Duodenal mucosa (tissue), 2 donors: ENCODE data around the gene CALML5.

ENCODE experiments used
- H3K27ac ChIP-seq: one replicate; pipeline ENCODE4 v1.7.0; 2013; ENCODE audit warnings: low read depth, low read length
- H3K27me3 ChIP-seq, 2 donors: one replicate each; pipeline ENCODE4 v1.7.0; 2013; ENCODE audit warnings: low read length in 2 of 2, control low read depth in 1 of 2; ENCODE audit not compliant: insufficient read depth in 2 of 2, control insufficient read depth in 1 of 2
- H3K36me3 ChIP-seq, 2 donors: one replicate each; pipeline ENCODE4 v1.7.0; 2013; ENCODE audit warnings: low read length in 2 of 2, control low read depth in 1 of 2; ENCODE audit not compliant: insufficient read depth in 2 of 2, control insufficient read depth in 1 of 2
- H3K4me1 ChIP-seq, 2 donors: one replicate each; pipeline ENCODE4 v1.7.0; 2013; ENCODE audit warnings: low read length in 2 of 2, control low read depth in 1 of 2; ENCODE audit not compliant: insufficient read depth in 2 of 2, control insufficient read depth in 1 of 2
- H3K4me3 ChIP-seq, 2 donors: one replicate each; pipeline ENCODE4 v1.7.0; 2013; ENCODE audit warnings: low read length in 2 of 2, low read depth in 1 of 2
- H3K9ac ChIP-seq, 2 donors: one replicate each; pipeline ENCODE4 v1.7.0; 2013; ENCODE audit warnings: low read length in 2 of 2, low read depth in 1 of 2
- H3K9me3 ChIP-seq, 2 donors: one replicate each; pipeline ENCODE4 v1.7.0; 2013; ENCODE audit warnings: low read length in 2 of 2, control low read depth in 1 of 2; ENCODE audit not compliant: control insufficient read depth in 1 of 2

The CALML5 gene

DNA sequence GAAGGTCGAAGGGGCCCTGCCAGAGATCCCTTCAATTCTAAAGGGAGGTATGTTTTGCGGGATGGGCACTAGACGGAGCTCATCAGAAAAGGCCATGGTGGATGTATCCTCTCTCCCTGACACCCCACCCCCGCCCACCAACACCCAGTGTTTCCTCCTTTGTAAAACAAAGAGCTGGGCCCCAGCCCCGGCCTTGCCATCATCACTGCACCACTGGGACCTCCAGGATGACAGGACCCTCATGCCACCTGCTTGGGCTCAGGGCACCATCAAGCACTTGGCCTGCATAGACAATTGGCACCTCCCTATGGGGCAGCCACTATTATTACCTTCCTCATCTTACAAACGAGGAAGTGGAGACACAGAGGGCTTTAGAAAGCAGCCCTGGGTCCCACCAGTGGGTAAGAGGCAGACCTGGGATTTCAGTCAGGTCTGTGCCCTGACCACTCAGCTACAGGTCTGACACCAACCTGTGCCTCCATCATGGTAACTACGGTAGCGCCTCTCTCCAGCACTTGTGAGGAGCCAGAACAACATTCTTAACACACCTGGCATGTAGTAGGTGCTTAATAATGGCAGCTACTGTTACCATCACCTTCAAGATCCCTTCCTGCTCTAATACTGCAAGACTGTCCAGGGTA is 27.4 kb upstream of the CALML5 start:
- Histone ChIP-seq H3K4me1 (peaks cover 0 to 7% of the 10 kb centered on the region in 2 donors), H3K9me3 (no peaks in the 10 kb centered on the region), H3K36me3 (no peaks in the 10 kb centered on the region), H3K9ac (no peak overlapping the region), H3K4me3 (no peak overlapping the region), H3K27ac (no peak overlapping the region), H3K27me3 (no peaks in the 10 kb centered on the region)

DNA sequence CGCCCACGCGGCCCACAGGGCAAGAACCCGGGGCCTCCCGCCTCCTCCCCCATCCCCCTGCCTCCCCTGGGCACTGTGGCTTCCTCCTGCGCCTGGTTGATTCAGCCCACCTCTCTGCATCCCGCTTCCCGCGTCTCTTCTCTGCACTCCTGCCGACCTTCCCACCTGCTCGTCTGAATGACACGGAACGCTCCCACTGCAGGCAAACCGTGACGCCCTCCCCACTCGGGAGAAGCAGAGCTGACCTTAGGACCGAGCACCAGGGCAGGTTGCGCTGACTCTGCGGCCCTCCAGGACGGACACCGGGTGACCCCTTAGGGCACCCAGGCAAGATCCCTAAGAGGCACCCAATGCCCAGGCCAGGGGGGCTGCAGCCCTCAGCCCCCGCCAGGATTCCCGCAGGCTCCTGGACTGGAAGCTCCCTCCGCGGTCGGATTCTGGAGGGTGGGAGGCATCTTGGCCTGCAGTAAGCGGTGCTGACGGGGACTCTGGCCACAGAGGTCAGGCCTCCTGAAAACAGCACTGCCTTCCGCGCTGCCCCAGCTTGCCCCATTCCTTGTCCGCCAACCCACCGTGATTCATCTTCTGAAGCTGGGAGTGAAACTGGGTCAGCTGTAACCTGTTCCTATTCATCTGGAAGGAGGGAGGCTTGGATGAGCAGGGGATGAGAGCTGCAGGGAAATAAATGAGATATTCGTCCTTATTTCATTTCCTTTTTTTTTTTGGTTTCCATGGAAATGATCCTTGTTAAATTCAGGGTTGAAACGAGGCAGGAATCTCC is 26.4 kb upstream of the CALML5 start:
- H3K4me3 ChIP-seq = no peak overlapping the region
- no peak overlapping the region for H3K27ac ChIP-seq
- H3K27me3 ChIP-seq = no peaks in the 10 kb centered on the region
- H3K4me1 ChIP-seq = peaks cover 0 to 7% of the 10 kb centered on the region in 2 donors
- no peaks in the 10 kb centered on the region for H3K9me3 ChIP-seq
- no peak overlapping the region for H3K9ac ChIP-seq
- no peaks in the 10 kb centered on the region for H3K36me3 ChIP-seq

DNA sequence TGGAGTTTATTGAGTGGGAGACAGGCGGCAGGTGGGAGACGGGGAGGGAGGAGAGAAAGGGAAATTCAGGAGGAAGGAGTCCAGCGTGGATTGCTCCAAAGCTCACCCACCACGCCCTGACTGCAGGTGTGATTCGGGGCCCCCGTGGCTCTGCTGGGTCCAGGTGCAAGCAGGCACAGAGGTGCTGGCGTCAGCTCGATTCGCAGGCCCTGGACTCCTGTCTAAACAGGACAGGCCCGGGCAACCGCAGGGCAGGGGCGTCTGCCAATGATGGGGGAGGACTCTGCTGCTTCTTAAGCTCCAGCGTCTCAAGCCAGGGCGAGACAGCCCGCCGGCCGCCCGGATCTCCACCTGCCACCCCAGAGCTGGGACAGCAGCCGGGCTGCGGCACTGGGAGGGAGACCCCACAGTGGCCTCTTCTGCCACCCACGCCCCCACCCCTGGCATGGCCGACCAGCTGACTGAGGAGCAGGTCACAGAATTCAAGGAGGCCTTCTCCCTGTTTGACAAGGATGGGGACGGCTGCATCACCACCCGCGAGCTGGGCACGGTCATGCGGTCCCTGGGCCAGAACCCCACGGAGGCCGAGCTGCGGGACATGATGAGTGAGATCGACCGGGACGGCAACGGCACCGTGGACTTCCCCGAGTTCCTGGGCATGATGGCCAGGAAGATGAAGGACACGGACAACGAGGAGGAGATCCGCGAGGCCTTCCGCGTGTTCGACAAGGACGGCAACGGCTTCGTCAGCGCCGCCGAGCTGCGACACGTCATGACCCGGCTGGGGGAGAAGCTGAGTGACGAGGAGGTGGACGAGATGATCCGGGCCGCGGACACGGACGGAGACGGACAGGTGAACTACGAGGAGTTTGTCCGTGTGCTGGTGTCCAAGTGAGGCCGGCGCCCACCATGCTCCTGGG is 25.5 kb upstream of the CALML5 start, which contains the start of gene CALML3:
Gene CALML3 (plus strand): TSS at position 321 of the 920 bp plus-strand sequence. CDS start 125 bp downstream, at position 446.
- H3K9ac ChIP-seq = no peak within 1 kb of the TSS
- no peaks in the 10 kb centered on the region for H3K9me3 ChIP-seq
- H3K4me3 ChIP-seq = no peak within 1 kb of the TSS
- no peaks in the 10 kb centered on the region for H3K27me3 ChIP-seq
- H3K36me3 ChIP-seq = no peaks in the 10 kb centered on the region
- H3K27ac ChIP-seq = no peak within 1 kb of the TSS
- peaks cover 0 to 7% of the 10 kb centered on the region in 2 donors for H3K4me1 ChIP-seq

DNA sequence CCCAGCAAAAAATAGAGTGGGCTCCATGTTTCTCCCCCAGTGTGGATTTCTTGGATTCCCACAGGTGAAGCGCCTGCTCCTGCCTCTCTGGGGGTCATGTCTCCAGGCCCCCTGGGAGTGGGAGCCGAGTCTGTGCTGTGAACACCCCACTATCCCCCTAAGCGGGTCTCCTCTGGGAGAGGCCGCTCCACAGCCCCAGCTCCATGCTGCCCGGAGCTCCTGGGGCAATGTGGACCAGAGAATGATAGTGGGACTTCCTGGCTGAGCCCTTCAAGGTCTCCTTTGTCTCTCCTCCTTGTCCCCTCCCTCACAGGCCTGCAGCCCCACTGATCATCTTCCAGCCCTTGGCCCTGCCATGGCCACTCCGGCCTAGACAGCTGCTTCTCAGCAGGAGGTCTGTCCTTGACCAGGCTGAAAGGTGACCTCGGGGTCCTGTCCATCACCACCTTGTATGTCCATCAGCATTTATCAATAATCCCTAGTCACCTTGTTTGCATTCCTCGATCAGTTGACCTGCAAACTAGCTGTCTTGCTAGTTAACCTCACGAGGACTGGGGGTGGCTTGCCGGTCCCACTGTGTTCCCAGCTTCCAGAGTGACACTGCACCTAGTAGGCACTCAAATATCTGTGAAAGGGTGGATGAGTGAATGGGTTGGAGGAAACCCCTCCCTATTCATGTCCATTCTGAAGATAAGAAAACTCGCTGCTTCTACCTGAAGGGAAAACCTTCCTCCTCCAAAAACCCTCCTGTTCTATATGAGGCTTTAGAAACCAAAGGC is 24.6 kb upstream of the CALML5 start:
- no peaks in the 10 kb centered on the region for H3K27me3 ChIP-seq
- no peaks in the 10 kb centered on the region for H3K36me3 ChIP-seq
- no peak overlapping the region for H3K4me3 ChIP-seq
- H3K27ac ChIP-seq = no peak overlapping the region
- H3K4me1 ChIP-seq = peaks cover 0 to 7% of the 10 kb centered on the region in 2 donors
- H3K9me3 ChIP-seq = no peaks in the 10 kb centered on the region
- H3K9ac ChIP-seq = no peak overlapping the region

DNA sequence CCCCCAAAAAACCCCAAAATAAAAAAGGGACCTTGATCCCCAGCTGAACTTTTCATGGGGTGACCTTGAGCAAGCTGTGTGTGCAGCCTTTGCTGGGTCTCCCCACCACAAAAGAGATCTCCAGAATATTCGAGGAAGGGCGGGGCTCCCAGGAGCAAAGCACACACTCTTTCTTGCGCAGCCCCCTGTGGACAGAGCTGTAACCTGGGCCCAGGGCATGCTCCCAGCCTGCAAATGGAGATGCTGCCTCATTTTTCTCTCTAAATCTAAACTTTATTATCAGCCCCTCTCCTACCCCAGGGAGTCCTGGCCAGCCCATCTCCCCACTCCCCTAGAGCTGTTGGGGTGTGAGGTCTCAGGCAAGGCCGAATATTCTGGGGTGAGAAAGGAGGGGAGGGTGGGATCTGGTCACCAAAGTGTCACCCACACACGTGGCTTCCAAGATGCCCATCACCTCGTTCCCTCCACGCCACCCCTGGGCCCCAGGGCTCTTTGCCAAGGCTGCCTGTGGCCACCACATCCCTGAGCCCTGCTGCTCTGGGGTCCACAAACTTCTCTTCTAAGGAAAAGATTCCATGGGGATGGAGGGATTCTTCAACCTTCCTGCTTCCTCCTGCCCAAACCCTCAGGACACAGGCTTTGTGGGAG is 23.7 kb upstream of the CALML5 start:
- H3K27ac ChIP-seq = no peak overlapping the region
- H3K4me3 ChIP-seq = no peak overlapping the region

DNA sequence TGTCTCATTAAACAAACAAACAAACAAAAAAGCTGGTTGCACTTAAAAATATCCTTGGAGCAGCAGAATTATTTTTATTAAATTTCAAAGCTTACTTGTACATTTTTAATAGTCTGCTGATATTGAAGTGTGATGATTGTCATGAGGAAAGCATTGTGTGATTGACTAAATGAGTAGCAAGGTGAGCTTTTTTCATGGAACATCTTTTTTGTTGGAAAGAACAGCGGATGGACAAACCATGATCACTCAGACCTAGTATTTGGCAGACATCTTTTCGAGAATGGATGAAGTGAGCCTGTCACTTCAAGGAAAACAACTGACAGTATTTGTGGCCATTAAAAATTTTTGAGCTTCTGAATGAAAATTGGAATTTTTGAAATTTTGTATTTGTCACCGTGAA is 19.7 kb upstream of the CALML5 start:
- no peak overlapping the region for H3K4me3 ChIP-seq
- no peaks in the 10 kb centered on the region for H3K27me3 ChIP-seq
- no peak overlapping the region for H3K9ac ChIP-seq
- no peak overlapping the region for H3K27ac ChIP-seq
- H3K36me3 ChIP-seq = no peaks in the 10 kb centered on the region
- peaks cover 7 to 11% of the 10 kb centered on the region in 2 donors for H3K4me1 ChIP-seq
- no peaks in the 10 kb centered on the region for H3K9me3 ChIP-seq

More for the DNA sequence above, 23.7 kb upstream of the CALML5 start:
- no peak overlapping the region for H3K9ac ChIP-seq
- peaks cover 0 to 12% of the 10 kb centered on the region in 2 donors for H3K4me1 ChIP-seq
- H3K36me3 ChIP-seq = no peaks in the 10 kb centered on the region
- no peaks in the 10 kb centered on the region for H3K27me3 ChIP-seq
- H3K9me3 ChIP-seq = no peaks in the 10 kb centered on the region

DNA sequence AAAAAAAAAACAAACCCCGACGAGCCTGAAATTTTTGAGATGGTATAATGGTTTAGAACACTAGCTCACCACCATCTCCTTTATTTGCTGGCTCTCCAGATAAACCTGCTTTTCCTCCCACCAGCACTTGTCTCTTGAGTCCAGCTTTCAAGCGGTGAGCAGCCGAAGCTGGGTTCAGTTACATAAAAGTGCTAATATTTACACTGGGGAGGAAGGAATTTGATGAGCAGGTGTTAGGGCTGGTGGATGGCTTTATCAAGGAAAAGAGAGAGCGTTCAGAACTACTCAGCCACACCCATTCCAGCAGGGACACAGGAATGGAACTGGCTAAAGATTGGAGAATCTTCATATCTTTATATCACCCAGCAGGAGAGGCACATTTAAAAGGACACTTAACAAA is 18.8 kb upstream of the CALML5 start:
- Histone ChIP-seq H3K4me3 (no peak overlapping the region), H3K27ac (no peak overlapping the region), H3K27me3 (no peaks in the 10 kb centered on the region), H3K4me1 (peaks cover 7 to 10% of the 10 kb centered on the region in 2 donors), H3K9me3 (no peaks in the 10 kb centered on the region), H3K36me3 (no peaks in the 10 kb centered on the region), H3K9ac (no peak overlapping the region)

DNA sequence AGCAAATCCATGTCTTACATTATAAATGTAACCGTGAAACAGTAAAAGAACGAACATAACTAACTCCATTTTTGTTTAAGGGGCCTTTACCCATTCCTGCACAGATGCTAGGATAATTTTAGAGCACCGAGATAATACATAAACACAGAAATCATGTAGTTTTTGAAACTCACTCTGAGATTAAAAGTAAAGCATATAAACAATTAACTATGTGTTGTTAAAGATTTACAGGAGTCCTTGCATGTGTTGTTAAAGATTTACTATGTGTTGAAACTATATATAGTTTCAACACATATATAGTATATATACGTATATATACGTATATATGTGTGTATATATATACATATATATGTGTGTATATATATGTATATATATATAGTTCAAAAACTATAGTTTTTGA is 18.2 kb upstream of the CALML5 start:
- H3K9ac ChIP-seq = no peak overlapping the region
- H3K36me3 ChIP-seq = no peaks in the 10 kb centered on the region
- peaks cover 7 to 10% of the 10 kb centered on the region in 2 donors for H3K4me1 ChIP-seq
- H3K27ac ChIP-seq = no peak overlapping the region
- no peak overlapping the region for H3K4me3 ChIP-seq
- no peaks in the 10 kb centered on the region for H3K27me3 ChIP-seq
- H3K9me3 ChIP-seq = no peaks in the 10 kb centered on the region
